Hematopoietic multipotent progenitor cell treated with erythropoietin and hydrocortisone succinate and interleukin-3 and kit ligand, for 6 days (in vitro differentiated cells): ENCODE results near the gene EARS2.
"Not testable (repeated sequence)": the region's sequence is repeated elsewhere in the genome, so short reads cannot be mapped to it uniquely, and the experiment has no call there.

Experiments
- DNase-seq: peaks from one replicate; pipeline ENCODE4 v3.0.0-alpha.2; 2015

EARS2 gene

DNA sequence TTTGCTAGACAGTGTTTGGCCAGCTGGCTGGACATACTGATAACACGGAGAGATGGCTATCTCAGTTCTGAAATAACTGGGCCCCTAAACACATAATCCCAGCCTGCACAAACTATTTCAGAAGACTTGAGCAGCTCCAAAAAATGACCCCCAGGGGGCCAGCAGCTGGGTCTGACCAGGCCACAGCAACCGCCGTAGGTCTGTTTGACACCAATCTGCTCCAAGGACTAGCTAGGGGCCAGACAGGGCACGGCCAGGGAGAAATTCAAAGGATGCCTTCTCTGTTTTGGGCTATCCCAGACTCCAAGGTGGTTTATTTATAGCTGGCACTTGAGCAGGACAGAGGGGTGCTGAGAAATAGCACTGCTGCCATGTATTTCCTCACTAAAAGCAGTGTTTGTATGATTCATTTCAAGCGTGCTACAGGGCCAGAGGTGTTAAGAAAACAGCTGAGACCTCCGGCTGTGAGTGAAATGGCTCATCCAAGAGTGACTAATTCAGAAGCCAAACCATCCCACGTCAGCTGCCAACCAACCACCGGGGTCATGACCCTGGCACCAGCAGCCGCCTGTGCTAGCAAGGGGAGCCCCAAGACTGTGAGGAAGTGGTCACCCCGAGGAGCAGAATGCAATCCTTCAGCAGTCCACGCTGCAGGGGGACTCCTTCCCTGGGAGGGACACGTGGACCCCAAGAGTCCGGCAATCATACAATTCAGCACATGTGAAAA lies 52.5 kb downstream of the EARS2 start:
- no peak for DNase-seq

DNA sequence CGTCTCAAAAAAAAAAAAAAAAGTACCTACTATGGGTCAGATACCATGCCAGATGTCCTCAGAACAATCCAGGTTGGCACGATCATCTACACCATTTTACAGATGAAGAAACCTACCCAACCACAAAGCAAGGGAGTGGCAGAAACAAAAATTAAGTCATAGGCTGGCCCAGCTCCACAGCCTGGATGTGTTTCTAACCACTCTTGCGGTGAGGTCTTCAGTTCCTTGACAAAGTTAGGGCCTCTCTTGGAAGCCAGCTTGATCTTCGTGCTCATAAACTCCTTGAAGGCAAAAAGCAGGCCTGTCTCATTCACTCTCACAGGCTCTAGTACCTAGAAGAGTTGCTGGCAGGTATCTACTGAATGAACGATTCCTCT lies 53.1 kb downstream of the EARS2 start:
- peak; percentile 62 for DNase-seq

GRCh38 chr16:23502466-23502865 lies 54.7 kb downstream of the EARS2 start:
- DNase-seq: no peak

DNA sequence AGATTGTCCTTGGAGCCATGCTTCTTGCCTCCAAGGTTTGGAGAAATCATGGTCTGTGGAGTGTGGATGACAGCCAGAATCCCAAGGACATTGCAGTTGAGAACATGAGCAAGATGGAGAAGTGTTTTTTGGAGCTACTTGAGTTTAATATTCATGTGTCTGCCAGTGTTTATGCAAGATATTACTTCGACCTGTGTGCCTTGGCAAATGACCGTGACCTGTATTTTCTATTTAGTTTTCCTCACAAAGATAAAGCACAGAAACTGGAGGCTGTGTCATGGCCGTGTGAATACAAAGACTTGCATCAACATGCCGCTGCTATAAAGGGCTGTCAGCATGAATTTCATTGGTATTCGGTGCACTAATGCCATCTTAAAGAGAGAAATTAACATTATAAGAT lies 55.9 kb downstream of the EARS2 start:
- no peak for DNase-seq

GRCh38 chr16:23500862-23501225 lies 56.3 kb downstream of the EARS2 start:
- DNase-seq: peak; percentile 44

DNA sequence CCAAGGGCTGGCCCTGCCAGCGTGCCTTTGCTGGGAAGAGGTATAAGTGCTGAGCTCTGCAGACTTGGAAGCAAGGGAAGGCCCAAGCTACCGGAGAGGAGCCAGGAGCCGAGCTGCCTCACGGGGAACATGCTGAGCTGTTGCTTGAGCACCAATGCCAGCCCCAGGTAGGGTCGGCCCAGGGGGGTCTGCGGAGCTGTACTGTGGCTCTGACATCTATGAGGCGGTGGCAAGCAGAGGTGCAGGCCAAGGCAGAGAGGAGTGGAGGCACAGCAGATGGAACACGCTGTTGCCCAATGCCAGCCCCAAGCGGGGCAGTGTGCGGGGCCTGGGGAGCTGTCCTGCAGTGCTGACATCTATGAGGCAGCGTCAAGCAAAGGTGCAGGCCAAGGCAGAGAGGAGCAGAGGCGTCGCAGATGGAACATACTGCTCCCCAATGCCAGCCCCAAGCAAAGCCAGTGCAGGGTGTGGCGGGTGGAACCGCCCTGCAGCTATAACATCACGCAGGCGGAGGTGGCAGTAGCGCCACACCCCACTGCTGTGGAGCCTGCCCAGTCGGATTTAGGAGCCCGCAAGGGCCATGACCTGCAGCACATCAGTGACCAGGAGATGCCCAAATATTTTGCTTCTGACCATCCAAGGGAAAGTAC lies 56.8 kb downstream of the EARS2 start:
- DNase-seq: peak; percentile 70

- DNase-seq: no peak
These were observed 57.3 kb downstream of the EARS2 start for GRCh38 chr16:23499801-23500200.

DNA sequence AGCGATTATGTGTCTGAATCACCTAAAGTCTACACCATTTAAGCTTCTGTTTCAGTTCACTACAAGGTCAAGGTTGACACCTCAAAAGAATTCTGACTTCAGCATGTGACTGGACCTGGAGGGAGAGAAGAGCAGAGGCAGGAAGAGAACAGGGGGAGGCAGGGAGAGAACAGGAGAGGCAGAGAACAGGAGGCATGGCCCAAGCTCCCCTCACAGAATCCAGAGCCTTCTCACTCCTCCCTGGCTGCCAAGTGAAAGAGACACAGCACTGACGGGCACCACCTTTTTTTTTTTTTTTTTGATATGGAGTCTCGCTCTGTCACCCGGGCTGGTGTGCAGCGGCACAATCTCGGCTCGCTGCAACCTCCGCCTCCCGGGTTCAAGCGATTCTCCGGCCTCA lies 58.3 kb downstream of the EARS2 start:
- no peak for DNase-seq

DNA sequence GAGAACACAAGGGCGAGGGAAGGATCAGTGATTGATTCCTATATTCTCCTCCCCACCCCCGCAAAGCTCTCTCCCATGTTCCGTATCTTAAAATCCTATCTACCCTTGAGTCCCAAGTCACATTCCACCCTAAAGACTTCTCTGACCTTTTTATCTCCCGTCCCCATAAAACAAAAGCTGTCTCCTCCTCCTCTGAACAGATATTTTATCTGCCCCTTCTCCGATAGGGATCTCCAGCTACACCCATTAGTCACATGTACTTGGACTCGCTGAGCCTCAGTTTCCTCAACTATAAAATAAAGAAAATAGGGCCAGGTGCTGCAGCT lies 59.6 kb downstream of the EARS2 start:
- DNase-seq: no peak

- DNase-seq: no peak
These were observed 60.2 kb downstream of the EARS2 start for GRCh38 chr16:23496821-23497542.

- peak; percentile 41 for DNase-seq
These were observed 61.5 kb downstream of the EARS2 start for GRCh38 chr16:23495671-23496070.

DNA sequence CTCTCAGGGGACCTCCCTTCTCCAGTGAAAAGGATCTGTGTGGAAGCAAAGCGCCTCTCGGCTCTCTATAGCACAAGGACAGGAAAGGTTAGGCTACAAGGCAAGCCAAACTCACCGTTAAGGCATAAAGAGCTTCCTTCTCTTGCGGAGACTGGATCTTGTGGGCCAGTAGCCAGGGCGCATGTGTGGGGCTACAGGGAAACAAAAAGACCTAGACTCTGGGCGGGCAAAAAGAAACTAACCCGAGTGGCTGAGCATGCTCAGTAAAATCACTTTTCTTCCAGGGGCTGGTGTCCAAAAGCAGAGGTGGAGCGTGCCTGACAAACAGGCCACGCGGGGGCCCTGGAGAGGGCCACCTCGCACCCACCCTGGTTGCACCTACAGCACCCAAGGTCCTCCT lies 63.0 kb downstream of the EARS2 start:
- DNase-seq: no peak

DNA sequence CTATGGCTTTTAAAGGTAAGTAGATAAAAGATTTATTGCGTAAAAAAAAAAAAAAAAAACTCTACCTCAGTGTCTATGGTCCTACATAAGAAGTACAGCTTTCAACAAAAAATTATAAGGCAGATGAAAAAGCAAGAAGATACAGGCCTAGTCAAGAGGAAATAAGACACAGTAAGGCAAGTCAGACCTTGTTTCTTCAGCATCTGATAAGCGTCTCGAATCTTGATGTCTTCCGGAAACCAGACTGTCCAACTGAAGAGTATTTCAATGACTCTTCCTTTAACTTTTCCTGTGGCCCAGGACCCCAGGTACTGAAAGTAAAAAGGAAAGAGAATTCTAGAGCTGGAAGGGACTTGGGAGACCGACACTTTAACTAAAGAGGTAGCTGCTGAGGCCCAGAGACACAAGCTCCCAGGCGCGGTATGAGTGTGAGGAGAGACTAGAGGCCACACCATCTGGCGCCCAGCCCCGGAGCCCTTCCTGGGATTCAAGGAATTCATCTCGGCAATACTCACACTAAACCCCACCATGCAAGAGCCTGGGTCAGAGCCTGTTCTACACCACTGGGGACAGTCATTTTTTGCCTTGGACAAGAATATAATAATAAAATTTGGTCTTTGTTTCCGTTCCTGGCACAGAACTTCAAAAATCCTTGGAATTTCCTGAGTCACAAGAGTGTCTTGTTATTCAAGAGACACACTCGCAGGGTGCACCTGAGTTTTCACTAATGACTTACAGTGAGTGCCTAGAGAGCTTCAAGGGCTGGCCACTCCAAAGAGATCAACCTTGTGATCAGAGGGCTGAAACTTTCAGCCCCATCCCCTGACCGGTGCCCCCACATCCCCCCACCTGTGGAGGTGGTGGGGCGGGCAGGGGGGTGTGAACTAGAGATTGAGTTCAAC lies 65.4 kb downstream of the EARS2 start:
- DNase-seq: no peak

DNA sequence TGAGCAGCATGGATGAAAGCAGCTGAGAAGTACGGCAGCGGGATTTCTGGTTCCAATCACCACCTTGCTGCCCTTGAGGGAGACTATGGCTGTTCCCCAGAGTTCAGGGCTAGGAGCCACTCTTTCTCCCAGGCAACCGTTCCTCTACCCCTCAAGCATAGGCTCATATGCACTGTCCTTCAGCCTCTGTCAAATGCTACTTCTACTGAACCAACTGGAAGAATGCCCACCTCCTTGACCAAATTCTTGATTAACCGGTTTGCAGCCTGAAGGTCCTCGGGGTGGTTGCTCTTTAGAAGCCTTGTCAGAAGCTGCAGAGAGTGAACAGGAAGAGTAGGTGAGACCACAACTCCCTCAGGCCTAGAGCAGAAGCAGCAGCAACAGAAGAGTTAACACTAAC lies 70.7 kb downstream of the EARS2 start:
- no peak for DNase-seq

DNA sequence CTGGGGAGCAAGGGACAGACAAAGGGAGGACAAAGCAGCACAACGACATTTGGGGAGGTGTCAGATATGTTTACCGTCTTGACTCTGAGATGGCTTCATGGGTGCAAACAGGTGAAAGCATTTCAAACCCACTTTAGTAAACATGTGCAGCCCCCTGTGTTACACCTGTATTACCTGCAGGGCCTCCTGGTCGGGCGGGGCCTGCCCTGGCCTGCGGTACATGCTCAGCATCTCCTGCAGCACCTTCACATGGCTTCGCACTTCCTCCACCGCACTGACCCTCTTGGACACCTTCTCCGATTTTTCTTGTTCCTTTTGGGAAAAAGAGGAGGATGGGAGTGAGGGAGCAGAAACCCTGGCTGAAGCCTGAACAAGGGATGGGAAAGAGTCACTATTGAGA lies 71.3 kb downstream of the EARS2 start:
- no peak for DNase-seq

DNA sequence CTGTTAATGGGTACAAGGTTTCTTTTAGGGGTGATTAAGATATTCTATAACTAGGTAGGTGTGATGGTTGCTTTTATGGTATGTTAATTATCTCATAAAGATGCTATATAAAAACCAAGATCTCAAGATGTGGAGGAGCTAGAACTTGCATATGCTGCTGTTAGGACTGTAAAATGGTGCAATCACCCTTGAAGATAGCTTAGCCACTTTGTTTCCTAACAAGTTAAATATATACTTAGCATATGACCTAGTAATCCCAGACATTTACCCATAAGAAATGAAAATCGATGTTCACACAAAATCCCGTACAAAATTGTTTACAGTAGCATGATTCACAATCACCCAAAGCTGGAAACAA lies 71.9 kb downstream of the EARS2 start:
- DNase-seq: no peak

GRCh38 chr16:23484510-23485256 lies 72.5 kb downstream of the EARS2 start:
- no peak for DNase-seq

DNA sequence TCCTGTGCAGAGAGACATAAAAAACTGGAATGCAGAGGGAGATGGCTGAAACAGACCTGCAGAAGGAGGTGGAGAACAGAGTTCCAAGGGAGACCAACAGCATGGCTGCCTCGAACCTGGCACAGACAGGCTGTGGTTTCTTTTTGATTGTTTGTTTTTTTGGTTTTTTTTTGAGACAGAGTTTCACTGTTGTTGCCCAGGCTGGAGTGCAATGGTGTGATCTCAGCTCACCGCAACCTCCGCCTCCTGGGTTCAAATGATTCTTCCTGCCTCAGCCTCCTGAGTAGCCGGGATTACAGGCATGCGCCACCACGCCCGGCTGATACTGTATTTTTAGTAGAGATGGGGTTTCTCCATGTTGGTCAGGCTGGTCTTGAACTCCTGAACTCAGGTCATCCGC lies 73.7 kb downstream of the EARS2 start:
- not testable (repeated sequence) for DNase-seq

GRCh38 chr16:23482778-23483177 lies 74.4 kb downstream of the EARS2 start:
- no peak for DNase-seq

DNA sequence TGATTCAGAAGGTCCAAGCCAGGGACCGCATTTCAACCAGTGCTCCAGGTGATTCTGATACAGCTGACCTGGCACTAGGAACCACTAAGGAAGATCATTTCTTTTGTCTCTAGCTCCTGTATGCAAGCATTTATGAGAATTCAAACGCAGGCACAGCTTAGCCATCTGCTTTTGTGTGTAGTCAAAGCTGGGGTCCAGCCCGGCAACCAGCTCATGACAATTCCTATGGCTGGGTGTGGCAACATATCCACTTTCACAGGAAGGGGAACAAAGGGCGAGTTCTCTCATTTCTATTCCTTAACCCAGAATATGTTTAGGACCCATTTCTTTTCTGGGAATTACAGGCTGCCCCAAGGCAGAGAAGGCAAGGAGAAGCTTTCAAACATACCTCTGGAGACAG lies 76.9 kb downstream of the EARS2 start:
- DNase-seq: no peak

DNA sequence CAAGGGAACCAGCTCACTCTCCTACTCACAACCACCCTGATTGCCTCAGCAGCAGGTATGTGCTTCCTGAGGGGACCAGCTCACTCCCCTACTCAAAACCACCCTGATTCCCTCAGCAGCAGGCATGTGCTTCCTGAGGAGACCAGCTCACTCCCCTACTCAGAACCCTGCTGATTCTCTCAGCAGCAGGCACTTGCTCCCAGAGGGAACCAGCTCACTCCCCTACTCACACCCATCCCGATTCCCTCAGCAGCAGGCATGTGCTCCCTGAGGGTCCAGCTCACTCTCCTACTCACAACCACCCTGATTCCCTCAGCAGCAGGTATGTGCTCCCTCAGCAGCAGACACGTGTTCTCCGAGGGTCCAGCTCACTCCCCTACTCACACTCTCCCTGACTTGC lies 78.0 kb downstream of the EARS2 start:
- no peak for DNase-seq

- no peak for DNase-seq
These were observed 78.6 kb downstream of the EARS2 start for GRCh38 chr16:23478566-23478965.

GRCh38 chr16:23476289-23476688 lies 80.9 kb downstream of the EARS2 start:
- no peak for DNase-seq
